HG03280 (cell line): Measurements from ENCODE around the gene VPS35L.
"Not testable (repeated sequence)": the region's sequence is repeated elsewhere in the genome, so short reads cannot be mapped to it uniquely, and the experiment has no call there.

Source experiments
- ATAC-seq: cut with Tn5 transposase; IDR thresholded peaks from one replicate; pipeline ENCODE4 v1.9.1; 2021; ENCODE audit warnings: mild to moderate bottlenecking, moderate library complexity; ENCODE audit not compliant: unreplicated experiment

The VPS35L gene

DNA sequence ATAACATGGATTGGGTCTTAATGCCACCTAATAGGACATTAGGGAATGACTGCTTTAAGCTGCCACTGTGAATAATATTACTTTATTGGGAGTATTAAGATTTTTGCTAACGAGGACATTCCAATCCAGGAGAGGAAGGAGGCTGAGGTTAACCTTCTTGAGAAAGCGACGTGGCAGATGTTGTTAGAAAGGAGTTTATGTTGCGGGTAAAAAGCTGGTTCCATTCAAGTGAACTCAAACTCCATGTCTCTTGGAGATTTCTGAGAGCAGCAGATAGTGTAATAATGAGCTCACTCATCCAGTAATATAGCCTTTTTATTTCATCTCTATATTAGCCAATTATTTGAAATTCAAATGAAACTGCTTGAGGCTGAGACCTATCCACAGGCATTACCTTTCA is 87.0 kb downstream of the VPS35L start:
- ATAC-seq = no peak

DNA sequence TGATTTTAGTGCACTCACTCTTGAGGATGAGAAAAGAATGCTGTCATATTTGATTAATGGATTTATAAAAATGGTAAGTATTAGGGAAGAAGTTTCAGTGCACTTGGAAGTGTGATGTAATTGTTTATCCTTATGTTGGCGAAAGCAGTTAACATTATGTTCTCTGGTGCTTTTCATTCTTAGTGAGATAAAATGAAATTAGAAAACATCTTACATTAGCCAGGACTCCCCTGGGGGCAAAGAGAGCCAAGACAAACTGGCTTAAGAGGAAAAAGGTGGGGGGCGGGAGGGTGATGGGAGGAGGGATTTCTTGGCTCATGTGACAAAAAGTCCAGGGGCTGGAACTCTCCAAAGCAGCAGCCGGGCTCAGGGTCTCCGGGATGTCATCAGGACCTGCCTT is 89.4 kb downstream of the VPS35L start:
- ATAC-seq = no peak

GRCh38 chr16:19645557-19645981 is 90.1 kb downstream of the VPS35L start:
- ATAC-seq = no peak

DNA sequence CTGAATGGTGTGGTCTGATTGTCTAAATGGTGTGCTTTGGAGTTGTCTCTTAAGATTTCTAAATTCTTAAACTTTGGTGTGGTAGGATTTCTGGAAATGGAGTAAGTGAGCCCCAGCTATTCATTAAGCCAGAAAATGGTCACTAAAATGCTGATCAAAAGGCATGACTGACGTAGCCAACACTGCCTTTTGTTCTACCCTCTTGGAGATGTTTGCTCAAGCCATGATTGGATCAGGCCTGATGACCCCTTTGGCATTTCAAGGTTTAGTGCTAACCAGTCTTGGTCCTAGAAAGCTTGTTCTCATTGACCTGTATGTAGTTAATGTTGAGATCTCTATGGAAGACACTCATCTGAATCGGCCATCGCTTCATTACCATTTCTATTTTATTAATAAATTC is 94.5 kb downstream of the VPS35L start:
- no peak for ATAC-seq

- no peak for ATAC-seq
Observed at GRCh38 chr16:19654147-19654546, 98.6 kb downstream of the VPS35L start.

- ATAC-seq = no peak
Observed at GRCh38 chr16:19655242-19655777, 99.8 kb downstream of the VPS35L start.

DNA sequence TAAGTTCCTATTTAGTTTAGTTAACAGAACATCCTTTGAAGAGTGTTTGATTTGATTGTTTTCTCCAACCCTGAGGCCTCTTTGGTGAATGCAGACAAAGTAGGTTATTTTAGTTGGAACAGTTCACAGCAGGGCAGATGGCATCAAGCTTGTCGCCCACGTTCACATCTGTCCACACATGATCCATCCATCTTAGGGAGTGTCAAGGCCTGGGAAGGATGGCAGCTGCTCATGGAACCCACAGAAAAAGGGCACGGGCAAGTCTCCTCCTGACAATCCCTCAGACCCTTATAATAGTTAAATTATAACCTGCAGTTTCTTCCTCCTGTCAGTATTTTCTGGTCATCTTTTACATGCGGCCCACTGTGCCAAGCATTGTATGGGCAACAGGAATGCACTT is 102.3 kb downstream of the VPS35L start:
- ATAC-seq = no peak

DNA sequence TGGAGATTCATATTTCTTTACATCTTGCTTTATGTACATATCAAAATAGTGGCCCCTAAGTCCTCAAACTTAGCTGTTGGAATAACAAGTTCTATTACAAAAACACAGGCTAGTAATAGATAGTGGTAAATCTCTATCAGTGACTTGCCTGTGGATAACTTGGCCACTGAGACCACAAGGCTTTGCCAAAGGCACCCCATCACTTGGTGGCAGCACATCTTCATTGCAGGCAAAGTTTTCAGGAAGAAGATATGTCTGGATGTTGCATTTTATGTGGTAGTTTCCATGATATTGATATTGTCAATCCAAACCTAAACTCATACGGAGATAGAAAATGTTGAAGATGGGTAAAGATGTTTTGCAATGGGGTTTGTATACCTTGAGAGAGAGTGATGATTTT is 104.1 kb downstream of the VPS35L start:
- ATAC-seq = no peak

- no peak for ATAC-seq
Observed at GRCh38 chr16:19660432-19660831, 104.9 kb downstream of the VPS35L start.

DNA sequence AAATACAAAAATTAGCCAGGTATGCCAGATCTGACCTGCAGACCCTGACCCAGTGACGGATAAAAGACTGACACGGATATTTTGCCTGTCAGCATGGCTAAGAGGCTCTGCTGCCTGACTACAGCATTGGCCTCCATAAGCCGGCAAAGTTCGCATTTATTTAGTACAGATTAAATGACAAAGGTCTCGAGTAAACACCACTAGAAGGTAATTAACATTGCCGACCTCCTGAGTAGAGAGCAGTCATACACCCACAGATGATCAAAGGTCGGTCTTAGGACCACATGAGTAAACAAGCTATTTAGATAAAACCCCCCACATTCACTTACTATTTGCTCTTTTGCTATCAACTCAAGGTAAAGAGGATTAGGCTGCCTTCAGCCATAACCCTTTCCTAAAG is 106.8 kb downstream of the VPS35L start:
- no peak for ATAC-seq

- no peak for ATAC-seq
Observed at GRCh38 chr16:19664166-19664565, 108.7 kb downstream of the VPS35L start.

DNA sequence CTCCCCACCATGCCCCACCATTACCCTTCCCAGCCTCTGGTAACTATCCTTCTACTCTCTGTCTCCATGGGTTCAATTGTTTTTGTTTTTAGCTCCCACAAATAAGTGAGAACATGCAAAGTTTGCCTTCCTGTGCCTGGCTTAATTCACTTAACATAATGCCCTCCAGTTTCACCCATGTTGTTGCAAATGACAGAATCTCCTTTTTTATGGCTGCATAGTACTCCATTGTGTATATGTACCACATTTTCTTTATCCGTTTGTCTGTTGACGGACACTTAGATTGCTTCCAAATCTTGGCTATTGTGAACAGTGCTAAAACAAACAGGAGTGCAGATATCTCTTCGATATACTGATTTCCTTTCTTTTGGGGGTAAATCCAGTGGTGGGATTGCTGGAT is 109.8 kb downstream of the VPS35L start:
- not testable (repeated sequence) for ATAC-seq

GRCh38 chr16:19666477-19666876 is 111.0 kb downstream of the VPS35L start:
- no peak for ATAC-seq

DNA sequence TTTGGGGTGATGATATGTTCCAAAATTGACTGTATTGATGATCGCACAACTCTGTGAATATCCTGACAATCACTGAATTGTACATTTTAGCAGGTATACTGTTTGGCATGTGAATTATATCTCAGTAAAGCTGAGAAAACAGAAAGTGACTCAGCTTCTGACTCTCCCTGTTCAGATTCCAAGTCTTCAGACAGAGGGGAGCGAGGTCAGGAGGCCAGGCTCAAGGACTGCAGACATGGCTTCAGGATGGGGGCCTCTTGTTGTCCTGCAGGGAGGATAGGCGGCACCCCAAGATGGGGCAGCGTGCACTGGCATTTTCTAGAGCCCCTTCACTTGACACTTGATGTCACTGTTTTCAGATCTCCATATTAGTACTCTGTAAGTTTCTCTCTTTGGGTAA is 116.9 kb downstream of the VPS35L start:
- no peak for ATAC-seq

DNA sequence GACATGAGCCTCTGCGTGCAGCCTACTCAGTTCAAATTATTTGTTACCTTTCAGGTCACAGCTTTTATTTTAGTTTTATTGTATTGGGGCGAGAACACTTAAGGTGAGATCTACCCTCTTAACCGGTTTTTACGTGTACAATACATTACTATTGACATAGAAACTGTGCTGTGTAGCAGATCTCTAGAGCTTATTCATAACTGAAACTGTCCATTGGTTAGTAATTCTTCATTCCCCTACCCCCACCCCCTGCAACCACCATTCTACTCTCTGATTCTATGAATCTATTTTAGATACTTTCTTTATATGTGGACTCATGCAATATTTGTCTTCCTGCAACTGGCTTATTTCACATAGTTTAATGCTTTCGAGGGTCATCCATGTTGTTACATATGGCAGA is 119.0 kb downstream of the VPS35L start:
- ATAC-seq = no peak

- ATAC-seq = no peak
Observed at GRCh38 chr16:19677402-19677801, 121.9 kb downstream of the VPS35L start.

DNA sequence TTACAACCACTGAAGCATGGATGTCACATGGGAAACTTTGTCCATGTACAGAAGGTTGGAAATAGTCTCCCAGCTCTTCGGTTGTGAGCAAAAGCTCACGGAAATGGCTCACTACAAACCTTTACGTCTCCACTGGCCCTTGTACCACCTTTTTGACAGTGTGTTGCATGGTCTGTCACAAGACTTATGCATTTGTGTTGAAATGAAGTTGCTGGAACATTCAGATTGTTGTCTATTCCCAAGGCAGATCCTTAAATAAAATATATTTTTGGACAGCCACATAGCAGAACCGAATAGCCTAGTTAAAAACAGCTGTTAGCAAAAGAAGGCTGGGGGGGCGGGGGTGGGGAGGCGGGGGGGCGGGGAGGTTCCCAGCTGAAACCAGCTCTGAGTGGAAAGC is 123.3 kb downstream of the VPS35L start:
- no peak for ATAC-seq

- not testable (repeated sequence) for ATAC-seq
Observed at GRCh38 chr16:19679281-19679680, 123.8 kb downstream of the VPS35L start.

- no peak for ATAC-seq
Observed at GRCh38 chr16:19680881-19681340, 125.4 kb downstream of the VPS35L start.

GRCh38 chr16:19681637-19682036 is 126.1 kb downstream of the VPS35L start:
- ATAC-seq = no peak

- ATAC-seq = no peak
Observed at GRCh38 chr16:19683453-19684236, 128.1 kb downstream of the VPS35L start.

GRCh38 chr16:19685176-19685575 is 129.7 kb downstream of the VPS35L start:
- ATAC-seq = no peak

- ATAC-seq = no peak
Observed at GRCh38 chr16:19687279-19687678, 131.8 kb downstream of the VPS35L start.
